Progenitor cell of endocrine pancreas (in vitro differentiated cells): ENCODE measurements around the gene RING1. TPM values are rescaled to one million over a fixed set of nuclear protein-coding genes. Genes with fewer than 3 reads are reported as not detected.

Experiments
- DNase-seq: peaks from one replicate; pipeline ENCODE4 v3.0.0; 2021; ENCODE audit warnings: low spot score; ENCODE audit not compliant: unreplicated experiment
- H3K27ac Mint-ChIP-seq: 2 replicates; pipeline ENCODE4 v1.8.0; 2021; ENCODE audit warnings: mild to moderate bottlenecking, moderate library complexity, mixed read lengths
- H3K27me3 Mint-ChIP-seq: 2 replicates; pipeline ENCODE4 v1.8.0; 2021; ENCODE audit warnings: mixed read lengths
- H3K36me3 Mint-ChIP-seq: 2 replicates; pipeline ENCODE4 v1.8.0; 2022; ENCODE audit warnings: mixed read lengths; ENCODE audit not compliant: insufficient read depth
- H3K4me1 Mint-ChIP-seq: 2 replicates; pipeline ENCODE4 v1.8.0; 2021; ENCODE audit warnings: low read depth, mixed read lengths
- H3K4me3 Mint-ChIP-seq: 2 replicates; pipeline ENCODE4 v1.8.0; 2021; ENCODE audit warnings: low read depth, mild to moderate bottlenecking, moderate library complexity, mixed read lengths
- H3K9me3 Mint-ChIP-seq: 2 replicates; pipeline ENCODE4 v1.8.0; 2021; ENCODE audit warnings: low read depth, mixed read lengths
- total RNA-seq: library from RNA; stranded (reverse); gene quantifications from 2 replicates; pipeline ENCODE4 v1.2.1, GENCODE V29; 2021
- TF ChIP-seq, protein P1 (sequence below): fragments of 200-600 bp; sonication (generic); IDR thresholded peaks from one replicate; pipeline ENCODE4 v1.5.0; 2021; ENCODE audit warnings: antibody characterized with exemption, mild to moderate bottlenecking; ENCODE audit not compliant: unreplicated experiment

The RING1 gene
- total RNA-seq, 1 donor from 2014 or later: 62.4 TPM

DNA sequence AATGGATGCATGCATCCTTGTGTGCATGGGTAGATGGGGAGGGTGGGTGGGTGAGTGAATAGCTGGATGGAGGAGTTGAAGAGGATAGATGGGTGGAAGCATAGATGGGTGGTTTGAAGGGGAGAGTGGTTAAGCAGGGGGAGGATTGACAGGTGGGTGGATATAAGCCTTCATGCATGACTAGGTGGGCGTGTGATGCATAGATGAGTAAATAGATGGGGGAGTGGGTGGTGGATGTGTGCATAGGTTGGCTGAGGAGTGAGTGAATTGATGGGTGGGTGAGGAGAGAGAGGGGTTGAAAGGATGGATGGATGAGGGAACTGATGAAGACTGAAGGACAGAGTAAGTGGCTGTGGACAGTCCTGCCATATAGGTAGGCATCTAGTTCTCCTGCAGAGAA, 20.5 kb upstream of the RING1 start:
- Mint-ChIP-seq H3K27ac (no peak overlapping the region), H3K36me3 (no peaks in the 10 kb centered on the region), H3K27me3 (peaks cover 45% of the 10 kb centered on the region), H3K4me1 (peaks cover 9% of the 10 kb centered on the region), H3K4me3 (no peak overlapping the region), H3K9me3 (peaks cover 3% of the 10 kb centered on the region)
- TF ChIP-seq, protein P1, sequence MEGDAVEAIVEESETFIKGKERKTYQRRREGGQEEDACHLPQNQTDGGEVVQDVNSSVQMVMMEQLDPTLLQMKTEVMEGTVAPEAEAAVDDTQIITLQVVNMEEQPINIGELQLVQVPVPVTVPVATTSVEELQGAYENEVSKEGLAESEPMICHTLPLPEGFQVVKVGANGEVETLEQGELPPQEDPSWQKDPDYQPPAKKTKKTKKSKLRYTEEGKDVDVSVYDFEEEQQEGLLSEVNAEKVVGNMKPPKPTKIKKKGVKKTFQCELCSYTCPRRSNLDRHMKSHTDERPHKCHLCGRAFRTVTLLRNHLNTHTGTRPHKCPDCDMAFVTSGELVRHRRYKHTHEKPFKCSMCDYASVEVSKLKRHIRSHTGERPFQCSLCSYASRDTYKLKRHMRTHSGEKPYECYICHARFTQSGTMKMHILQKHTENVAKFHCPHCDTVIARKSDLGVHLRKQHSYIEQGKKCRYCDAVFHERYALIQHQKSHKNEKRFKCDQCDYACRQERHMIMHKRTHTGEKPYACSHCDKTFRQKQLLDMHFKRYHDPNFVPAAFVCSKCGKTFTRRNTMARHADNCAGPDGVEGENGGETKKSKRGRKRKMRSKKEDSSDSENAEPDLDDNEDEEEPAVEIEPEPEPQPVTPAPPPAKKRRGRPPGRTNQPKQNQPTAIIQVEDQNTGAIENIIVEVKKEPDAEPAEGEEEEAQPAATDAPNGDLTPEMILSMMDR: no peak
- no peak for DNase-seq

DNA sequence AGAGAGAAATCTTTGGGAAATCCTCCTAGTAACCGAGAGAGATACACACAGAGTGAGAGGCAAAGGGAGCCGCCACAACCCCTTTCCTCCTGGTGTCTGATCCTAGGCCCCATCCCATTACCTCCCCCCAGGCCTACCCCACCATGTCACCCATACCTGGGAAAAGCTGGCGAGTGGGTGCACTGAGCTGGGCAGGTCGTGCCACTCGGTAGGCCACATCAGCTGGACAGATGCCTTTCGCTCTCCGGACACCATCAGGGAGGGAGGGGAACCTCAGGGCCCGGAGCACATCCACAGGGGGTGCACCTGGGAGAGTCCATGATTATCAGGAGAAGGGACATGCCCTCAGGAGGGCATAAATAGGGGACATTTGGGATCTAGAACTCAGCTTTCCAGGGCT, 19.1 kb upstream of the RING1 start:
- Mint-ChIP-seq H3K4me1 (peaks cover 10% of the 10 kb centered on the region), H3K9me3 (no peaks in the 10 kb centered on the region), H3K27me3 (peaks cover 47% of the 10 kb centered on the region), H3K27ac (no peak overlapping the region), H3K36me3 (no peaks in the 10 kb centered on the region), H3K4me3 (no peak overlapping the region)
- DNase-seq: no peak
- TF ChIP-seq, protein P1: no peak

DNA sequence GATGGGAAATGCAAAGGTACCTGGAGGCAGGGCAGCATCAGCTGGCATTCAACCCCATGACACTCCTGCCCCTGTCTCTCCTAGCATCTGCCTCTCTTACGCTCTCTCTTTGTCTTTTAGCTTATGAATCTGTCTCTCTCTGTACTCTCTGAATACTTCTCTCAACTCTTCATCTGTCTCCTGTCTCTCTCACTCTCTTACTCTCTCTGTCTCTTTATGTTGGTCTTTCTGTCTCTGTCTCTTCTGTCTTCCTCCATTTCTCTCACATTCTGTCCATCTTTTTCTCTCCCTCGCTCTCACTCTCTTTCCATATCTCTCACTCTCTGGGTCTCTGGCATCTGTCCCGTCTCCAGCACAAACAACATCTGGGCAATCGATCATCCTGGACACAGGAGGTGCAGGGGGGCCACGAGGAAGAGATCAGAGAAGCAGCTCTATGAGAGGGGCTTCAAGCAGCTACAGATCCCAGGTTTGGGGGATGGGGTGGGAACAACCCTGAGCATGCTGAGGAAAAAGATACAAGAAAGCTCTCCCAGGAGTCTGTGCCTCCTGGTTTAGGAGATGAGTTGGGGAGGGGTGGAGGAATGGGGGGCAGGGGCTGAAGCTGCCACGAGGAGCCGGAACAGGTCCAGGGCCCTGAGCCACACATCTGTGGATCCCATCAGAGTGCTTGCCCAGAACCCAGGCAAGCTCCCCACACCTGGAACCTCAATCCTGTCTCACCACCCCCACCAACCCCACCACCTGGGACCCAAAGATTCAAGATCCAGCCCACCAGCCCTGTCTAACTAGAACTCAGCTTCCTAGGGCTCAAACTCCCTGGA, 18.5 kb upstream of the RING1 start:
- Mint-ChIP-seq H3K4me3 (no peak overlapping the region), H3K36me3 (peaks cover 4% of the 10 kb centered on the region), H3K27me3 (peaks cover 42% of the 10 kb centered on the region), H3K9me3 (no peaks in the 10 kb centered on the region), H3K4me1 (peaks cover 10% of the 10 kb centered on the region), H3K27ac (no peak overlapping the region)
- DNase-seq: no peak
- TF ChIP-seq, protein P1: no peak

DNA sequence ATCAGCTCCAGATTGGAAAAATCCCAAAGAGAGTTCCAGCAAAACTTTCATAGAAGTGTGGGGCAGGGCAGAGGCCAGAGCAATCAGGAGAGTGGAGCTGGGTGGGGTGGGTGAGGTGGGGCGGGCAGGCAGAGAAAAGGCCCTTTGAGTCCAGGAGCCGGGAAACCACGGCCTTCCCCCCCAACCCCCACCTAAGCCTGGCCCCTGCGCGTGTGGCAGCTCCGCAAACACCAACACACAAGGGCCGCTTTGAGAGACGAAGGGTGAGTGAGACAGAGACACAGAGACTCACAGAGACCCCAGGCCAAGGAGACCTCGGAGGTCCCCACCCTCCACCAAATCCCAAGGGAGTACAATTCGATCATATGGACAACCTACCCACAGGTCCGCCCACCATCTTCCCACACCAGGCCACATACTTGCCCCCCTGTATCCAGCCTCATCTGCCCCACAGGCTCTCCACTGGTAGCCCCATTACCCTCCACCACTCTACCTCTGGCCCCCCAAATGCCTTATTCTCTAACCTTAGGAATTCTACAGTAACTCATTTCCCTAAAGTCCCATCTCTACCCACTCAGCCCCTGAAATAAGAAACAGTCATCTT, 17.7 kb upstream of the RING1 start:
- no peak overlapping the region for H3K4me3 Mint-ChIP-seq

DNA sequence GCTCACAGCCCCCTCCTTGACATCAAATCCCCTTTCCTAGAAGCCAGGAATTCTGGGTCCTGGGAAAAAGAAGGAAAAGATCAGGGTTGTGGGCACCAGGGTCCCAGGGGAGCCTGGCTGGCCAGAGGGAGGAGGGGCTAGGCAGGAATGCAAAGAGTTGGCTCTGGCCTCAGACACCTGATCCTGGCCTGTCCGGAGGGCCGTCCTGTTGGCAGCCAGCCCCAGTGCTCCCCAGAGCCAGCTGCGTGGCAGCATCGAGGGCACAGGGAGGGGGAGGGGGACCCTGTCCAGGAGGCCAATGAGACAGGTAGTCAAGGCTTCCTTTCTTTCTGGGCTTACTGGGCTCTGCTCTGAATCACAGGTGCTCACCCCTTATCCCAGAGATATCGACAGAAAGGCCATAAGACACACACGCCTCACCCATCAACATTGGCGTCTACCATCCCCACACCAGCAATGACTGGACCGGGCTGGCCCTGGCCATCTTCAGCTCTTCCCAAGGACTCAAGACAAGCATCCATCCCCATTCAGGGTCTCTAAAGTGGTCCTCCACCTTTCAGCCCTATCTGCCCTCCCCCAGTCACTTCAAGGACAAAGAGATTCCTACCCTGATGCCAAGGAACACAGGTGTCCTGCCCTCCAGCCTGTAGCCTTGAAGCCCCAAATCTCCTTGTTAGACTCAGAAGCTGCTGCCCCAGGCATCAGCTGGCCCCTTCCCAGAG, 16.8 kb upstream of the RING1 start:
- DNase-seq: no peak
- Mint-ChIP-seq H3K27me3 (peaks cover 40% of the 10 kb centered on the region), H3K4me3 (no peak overlapping the region)

More for the DNA sequence above, 17.7 kb upstream of the RING1 start:
- no peaks in the 10 kb centered on the region for H3K9me3 Mint-ChIP-seq
- peaks cover 41% of the 10 kb centered on the region for H3K27me3 Mint-ChIP-seq
- peaks cover 11% of the 10 kb centered on the region for H3K36me3 Mint-ChIP-seq
- no peak overlapping the region for H3K27ac Mint-ChIP-seq
- peaks cover 10% of the 10 kb centered on the region for H3K4me1 Mint-ChIP-seq
- no peak for DNase-seq
- TF ChIP-seq, protein P1: no peak

More for the DNA sequence above, 16.8 kb upstream of the RING1 start:
- Mint-ChIP-seq H3K9me3 (no peaks in the 10 kb centered on the region), H3K4me1 (peaks cover 10% of the 10 kb centered on the region), H3K27ac (no peak overlapping the region), H3K36me3 (peaks cover 17% of the 10 kb centered on the region)
- TF ChIP-seq, protein P1: no peak
